Effector memory CD4-positive, alpha-beta T cell (primary cell): ENCODE results near the gene RAB5IF.
A peak's percentile ranks its signal among the peaks of the same experiment; 100 is the strongest.
"Not testable (repeated sequence)": the region's sequence is repeated elsewhere in the genome, so short reads cannot be mapped to it uniquely, and the experiment has no call there.

Source experiments
- DNase-seq, 3 donors: peaks; one replicate each; pipeline ENCODE4 v3.0.0-alpha.2; 2020
- H3K27ac ChIP-seq: 2 replicates; pipeline ENCODE4 v1.7.0; 2013; ENCODE audit warnings: mild to moderate bottlenecking, low read length, moderate library complexity; ENCODE audit not compliant: insufficient read depth, poor library complexity, severe bottlenecking
- H3K27me3 ChIP-seq: replicated peaks from 2 replicates; pipeline ENCODE4 v1.7.0; 2013; ENCODE audit warnings: mild to moderate bottlenecking, low read length; ENCODE audit not compliant: insufficient read depth, control insufficient read depth, poor library complexity, severe bottlenecking
- H3K36me3 ChIP-seq: 2 replicates; pipeline ENCODE4 v1.7.0; 2013; ENCODE audit warnings: mild to moderate bottlenecking, low read length, moderate library complexity; ENCODE audit not compliant: control insufficient read depth, insufficient read depth
- H3K4me1 ChIP-seq: 2 replicates; pipeline ENCODE4 v1.7.0; 2013; ENCODE audit warnings: low read length, mild to moderate bottlenecking; ENCODE audit not compliant: control insufficient read depth, insufficient read depth, poor library complexity, severe bottlenecking
- H3K4me3 ChIP-seq: 2 replicates; pipeline ENCODE4 v1.7.0; 2013; ENCODE audit warnings: low read length, low read depth, mild to moderate bottlenecking; ENCODE audit not compliant: insufficient read depth, poor library complexity, severe bottlenecking
- H3K9me3 ChIP-seq: 2 replicates; pipeline ENCODE4 v1.7.0; 2013; ENCODE audit warnings: mild to moderate bottlenecking, low read length, moderate library complexity; ENCODE audit not compliant: control insufficient read depth
- total RNA-seq, 3 donors: gene quantifications; one replicate each; lab custom pipeline; 2026; lab: John Stamatoyannopoulos, UW

Gene RAB5IF, protein sequence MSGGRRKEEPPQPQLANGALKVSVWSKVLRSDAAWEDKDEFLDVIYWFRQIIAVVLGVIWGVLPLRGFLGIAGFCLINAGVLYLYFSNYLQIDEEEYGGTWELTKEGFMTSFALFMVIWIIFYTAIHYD
- total RNA-seq = 4.9 to 15.0 (median 11.8) reads per million in 3 donors

DNA sequence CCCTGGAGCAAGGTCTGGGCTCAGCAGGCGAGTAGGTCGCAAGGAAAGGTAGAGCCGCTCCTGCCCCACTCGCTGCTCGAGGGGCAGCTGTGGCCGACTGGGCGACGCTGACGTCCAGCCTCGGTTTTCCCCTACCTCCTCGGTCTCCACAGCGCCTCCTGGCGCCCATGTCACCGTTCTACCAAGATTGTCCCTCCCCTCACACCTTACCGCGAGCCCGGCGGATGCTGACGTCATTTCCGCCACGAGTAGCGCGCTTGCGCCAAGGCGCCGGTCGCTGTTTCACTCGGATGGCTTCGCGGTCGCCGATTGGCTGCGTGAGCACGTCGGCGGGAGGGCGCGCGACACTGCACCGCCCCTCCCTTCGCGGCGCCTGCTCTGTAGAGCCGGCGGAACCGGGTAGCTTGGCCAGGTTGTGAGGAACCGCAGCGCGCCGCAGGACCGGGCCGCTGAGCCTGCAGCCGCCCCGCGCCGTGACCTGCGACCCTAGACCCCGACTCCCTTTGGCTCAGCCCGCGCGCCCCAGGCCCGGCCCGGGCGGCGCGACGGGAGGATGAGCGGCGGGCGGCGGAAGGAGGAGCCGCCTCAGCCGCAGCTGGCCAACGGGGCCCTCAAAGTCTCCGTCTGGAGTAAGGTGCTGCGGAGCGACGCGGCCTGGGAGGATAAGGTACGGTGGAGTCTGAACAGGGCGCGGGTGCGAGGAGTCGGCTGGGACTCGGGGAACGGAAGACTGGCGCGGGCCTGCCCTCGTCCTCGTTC is at the start of gene RAB5IF:
Gene RAB5IF, plus strand, starts transcription at position 381 of the 759 bp plus-strand sequence. Its CDS starts 173 bp downstream, at position 554.
- DNase-seq = peak; percentile 98 to 99 (median 99)
- Histone ChIP-seq H3K27ac (peak within 1 kb of the TSS; percentile 92), H3K36me3 (peaks cover 25% of the 10 kb centered on the region), H3K4me1 (peaks cover 14% of the 10 kb centered on the region), H3K9me3 (no peaks in the 10 kb centered on the region), H3K27me3 (no peaks in the 10 kb centered on the region), H3K4me3 (peak within 1 kb of the TSS; percentile 92)

DNA sequence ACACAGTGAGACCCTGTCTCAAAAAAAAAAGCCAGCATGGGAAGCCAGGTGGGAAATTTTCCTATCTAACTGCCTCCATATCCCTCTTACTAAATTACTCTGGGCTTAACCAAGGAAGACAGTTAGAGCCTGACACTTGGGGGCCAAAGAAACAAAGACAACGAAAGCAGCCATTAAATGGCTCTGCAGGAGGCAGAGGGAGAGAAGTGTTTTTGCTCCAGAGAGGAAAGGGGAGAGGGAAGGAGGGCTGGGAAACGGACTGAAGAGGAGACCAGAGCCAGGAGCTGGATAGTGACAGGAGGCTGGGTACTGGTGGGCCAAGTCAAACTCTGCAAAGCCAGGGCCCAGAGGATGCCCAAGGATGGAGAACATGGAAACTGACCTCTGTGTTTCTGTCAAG is 42.9 kb upstream of the RAB5IF start:
- no peaks in the 10 kb centered on the region for H3K4me1 ChIP-seq

DNA sequence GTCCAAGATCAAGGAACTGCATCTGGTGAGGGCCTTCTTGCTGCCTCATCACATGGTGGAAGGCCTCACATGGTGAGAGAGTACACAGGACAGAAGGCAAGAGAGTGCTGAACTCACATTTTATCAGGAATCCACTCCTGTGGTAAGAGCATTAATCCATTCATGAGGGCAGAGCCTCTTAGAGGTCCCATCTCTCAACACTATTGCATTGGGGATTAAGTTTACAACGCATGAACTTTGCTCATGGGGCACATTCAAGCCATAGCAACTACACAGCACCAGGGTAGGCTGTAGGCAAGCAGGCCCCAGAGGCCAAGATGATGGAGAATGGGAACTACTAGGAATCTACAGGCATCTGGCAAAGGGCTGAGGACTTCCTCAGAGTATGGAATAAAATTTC is 42.2 kb upstream of the RAB5IF start:
- no peak for DNase-seq
- Histone ChIP-seq H3K4me3 (no peak overlapping the region), H3K27me3 (no peaks in the 10 kb centered on the region), H3K36me3 (no peaks in the 10 kb centered on the region), H3K4me1 (no peaks in the 10 kb centered on the region), H3K9me3 (no peaks in the 10 kb centered on the region), H3K27ac (no peak overlapping the region)

More for the DNA sequence above, 42.9 kb upstream of the RAB5IF start:
- no peak overlapping the region for H3K27ac ChIP-seq
- H3K9me3 ChIP-seq = no peaks in the 10 kb centered on the region
- DNase-seq = no peak
- no peaks in the 10 kb centered on the region for H3K36me3 ChIP-seq
- H3K27me3 ChIP-seq = no peaks in the 10 kb centered on the region
- H3K4me3 ChIP-seq = no peak overlapping the region

DNA sequence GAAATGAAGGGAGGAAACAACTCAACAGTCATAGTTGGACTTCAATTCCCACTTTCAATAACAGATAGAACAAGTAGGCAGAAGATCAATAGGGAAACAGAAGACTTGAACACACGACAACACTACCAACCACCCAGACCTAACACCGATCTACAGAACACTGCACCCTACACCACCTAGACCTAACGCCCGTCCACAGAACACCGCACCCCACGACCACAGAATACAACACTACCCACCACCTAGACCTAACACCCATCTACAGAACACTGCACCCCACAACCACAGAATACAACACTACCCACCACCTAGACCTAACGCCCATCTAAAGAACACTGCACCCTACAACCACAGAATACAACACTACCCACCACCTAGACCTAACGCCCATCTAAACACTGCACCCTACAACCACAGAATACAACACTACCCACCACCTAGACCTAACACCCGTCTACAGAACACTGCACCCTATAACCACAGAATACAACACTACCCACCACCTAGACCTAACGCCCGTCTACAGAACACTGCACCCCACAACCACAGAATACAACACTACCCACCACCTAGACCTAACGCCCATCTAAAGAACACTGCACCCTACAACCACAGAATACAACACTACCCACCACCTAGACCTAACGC is 41.4 kb upstream of the RAB5IF start:
- H3K9me3 ChIP-seq, DNase-seq, H3K27me3 ChIP-seq, H3K4me1 ChIP-seq, H3K27ac ChIP-seq, H3K36me3 ChIP-seq, H3K4me3 ChIP-seq: not testable (repeated sequence)

DNA sequence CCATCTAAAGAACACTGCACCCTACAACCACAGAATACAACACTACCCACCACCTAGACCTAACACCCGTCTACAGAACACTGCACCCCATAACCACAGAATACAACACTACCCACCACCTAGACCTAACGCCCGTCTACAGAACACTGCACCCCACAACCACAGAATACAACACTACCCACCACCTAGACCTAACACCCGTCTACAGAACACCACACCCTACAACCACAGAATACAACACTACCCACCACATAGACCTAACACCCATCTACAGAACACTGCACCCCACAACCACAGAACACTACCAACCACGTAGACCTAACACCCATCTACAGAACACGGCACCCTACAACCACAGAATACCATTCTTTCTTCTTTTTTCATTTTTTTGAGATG is 40.9 kb upstream of the RAB5IF start:
- not testable (repeated sequence) for H3K4me1 ChIP-seq, H3K36me3 ChIP-seq, H3K27ac ChIP-seq, H3K4me3 ChIP-seq, H3K9me3 ChIP-seq, DNase-seq, H3K27me3 ChIP-seq

DNA sequence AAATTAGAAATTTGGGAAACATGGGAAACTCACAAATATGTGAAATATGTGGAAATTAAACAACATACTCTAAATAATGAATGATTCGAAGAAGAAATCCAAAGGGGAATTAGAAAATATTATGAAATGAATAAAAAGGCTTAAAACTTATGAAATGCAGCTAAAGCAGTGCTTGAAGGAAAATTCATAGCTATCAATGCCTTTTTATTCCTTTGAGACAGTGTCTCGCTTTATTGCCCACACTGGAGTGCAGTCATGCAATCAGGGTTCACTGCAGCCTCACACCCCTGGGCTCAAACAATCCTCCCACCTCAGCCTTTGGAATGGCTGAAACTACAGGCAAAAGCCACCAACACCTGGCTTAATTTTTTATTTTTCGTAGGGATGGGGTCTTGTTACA is 40.1 kb upstream of the RAB5IF start:
- Histone ChIP-seq H3K27ac (no peak overlapping the region), H3K4me1 (no peaks in the 10 kb centered on the region), H3K4me3 (no peak overlapping the region), H3K27me3 (no peaks in the 10 kb centered on the region), H3K36me3 (no peaks in the 10 kb centered on the region), H3K9me3 (no peaks in the 10 kb centered on the region)
- no peak for DNase-seq

DNA sequence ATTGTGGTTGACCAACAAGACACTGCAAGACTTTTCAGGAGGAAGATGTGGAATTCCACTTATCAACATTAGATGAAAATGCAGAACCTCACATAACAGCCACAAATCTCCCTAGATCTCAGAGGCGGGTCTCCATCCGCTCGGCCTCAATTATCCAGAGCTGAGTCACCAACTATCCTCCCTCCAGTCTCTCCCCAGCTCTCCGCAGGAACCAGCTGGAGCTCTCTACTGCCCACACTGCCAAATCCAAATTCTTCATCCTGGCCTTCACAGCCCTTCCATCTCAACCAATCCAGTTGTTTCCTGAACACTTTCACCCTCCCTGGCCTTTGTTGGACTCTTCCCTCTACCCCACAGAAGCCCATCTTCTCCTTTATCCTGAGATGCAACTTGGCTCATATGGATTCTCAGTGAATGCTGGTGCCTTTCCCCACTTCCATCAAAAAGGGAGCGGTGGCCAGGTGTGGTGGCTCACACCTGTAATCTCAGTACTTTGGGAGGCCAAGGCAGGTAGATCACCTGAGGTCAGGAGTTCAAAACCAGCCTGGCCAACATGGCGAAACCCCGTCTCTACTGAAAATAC is 35.6 kb upstream of the RAB5IF start:
- DNase-seq = no peak

DNA sequence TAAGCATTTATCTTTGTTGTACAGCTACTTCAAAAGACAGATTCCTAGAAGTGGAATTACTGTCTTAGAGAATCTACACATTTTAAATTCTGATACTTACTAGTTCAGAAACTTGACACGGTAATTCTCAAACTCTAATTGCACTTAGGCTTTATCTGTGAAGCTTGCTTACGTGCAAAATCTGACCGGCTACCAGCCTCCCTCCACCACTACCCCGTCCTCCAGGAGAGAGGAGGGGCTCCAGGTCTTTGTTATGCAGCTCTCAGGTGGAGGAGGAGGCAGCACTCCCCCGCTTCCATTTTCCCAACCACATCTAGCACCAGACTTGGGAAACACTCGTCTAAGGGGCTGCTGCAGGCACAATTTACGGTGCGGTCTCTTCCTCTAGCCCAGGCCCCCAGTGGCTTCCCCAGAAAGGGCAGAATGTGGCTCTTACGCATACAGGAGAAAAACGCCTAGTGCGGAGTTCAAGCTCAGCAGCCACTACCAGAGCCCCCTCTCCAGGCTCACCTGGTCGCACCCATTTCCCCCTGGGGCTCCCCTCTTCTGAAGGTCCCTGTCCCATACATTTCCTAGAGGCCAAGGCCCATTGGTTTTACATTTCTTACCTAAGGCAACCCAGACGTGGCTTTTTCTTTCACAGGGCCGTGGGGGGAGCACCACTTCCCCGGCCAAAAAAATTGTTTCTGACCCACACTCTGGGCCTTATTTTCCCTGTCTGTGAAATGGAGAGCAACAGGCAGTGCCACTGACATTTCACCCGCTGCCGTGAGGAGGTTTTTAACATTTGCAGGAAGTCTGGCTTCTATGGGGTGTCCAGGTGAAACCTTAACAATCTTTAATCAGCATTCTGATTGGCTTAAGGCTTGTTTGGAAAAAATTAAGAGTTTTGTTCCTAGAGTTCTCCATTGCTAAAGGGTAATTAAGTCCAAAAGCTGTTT is 33.7 kb upstream of the RAB5IF start:
- H3K36me3 ChIP-seq = peaks cover 3% of the 10 kb centered on the region
- peak overlapping the region; percentile 100 for H3K27ac ChIP-seq
- H3K4me3 ChIP-seq = peak overlapping the region; percentile 39
- H3K4me1 ChIP-seq = peaks cover 19% of the 10 kb centered on the region
- H3K9me3 ChIP-seq = no peaks in the 10 kb centered on the region
- H3K27me3 ChIP-seq = no peaks in the 10 kb centered on the region
- no peak for DNase-seq

More for the DNA sequence above, 35.6 kb upstream of the RAB5IF start:
- Histone ChIP-seq H3K9me3 (no peaks in the 10 kb centered on the region), H3K36me3 (no peaks in the 10 kb centered on the region), H3K4me3 (no peak overlapping the region), H3K27ac (no peak overlapping the region), H3K4me1 (peaks cover 11% of the 10 kb centered on the region), H3K27me3 (no peaks in the 10 kb centered on the region)

DNA sequence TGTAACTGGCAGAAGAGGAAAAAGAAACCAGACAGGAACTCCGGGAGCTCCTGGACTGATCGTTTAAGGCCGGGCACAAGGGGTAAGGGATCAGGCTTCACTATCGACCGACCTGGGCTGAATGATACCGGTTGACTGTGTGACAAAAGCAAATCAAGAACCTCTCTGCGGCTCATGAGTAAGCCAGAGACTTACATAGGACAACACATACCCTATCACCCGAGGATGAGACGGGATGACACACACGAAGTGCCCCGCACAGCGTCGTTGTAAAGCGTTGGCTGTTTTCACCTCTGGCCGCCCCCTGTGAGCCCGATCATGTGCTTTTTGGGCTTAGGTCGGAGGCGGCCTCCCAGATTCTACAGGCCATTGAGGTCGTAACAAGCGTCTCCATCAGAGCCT is 32.9 kb upstream of the RAB5IF start:
- Histone ChIP-seq H3K27me3 (no peaks in the 10 kb centered on the region), H3K27ac (peak overlapping the region; percentile 100), H3K4me1 (peaks cover 19% of the 10 kb centered on the region), H3K4me3 (peak overlapping the region; percentile 39), H3K36me3 (peaks cover 3% of the 10 kb centered on the region), H3K9me3 (no peaks in the 10 kb centered on the region)
- peak; percentile 39 to 60 (median 54) for DNase-seq
